Neuronal stem cell (in vitro differentiated cells): Measurements from ENCODE around the gene TTLL1.

Experiments
- DNase-seq: peaks from one replicate; pipeline ENCODE4 v3.0.0-alpha.2; 2013; ENCODE audit warnings: low spot score
- H2AFZ ChIP-seq: one replicate; pipeline ENCODE4 v1.6.1; 2013; ENCODE audit warnings: mild to moderate bottlenecking, low read length, inconsistent platforms
- H2AK5ac ChIP-seq: 2 replicates; pipeline ENCODE4 v1.6.1; 2013; ENCODE audit warnings: low read depth, mild to moderate bottlenecking, inconsistent platforms, low read length, moderate library complexity, mixed read lengths
- H2BK120ac ChIP-seq: 2 replicates; pipeline ENCODE4 v1.6.1; 2013; ENCODE audit warnings: low read depth, mild to moderate bottlenecking, inconsistent platforms, low read length, moderate library complexity, mixed read lengths
- H2BK12ac ChIP-seq: one replicate; pipeline ENCODE4 v1.6.1; 2013; ENCODE audit warnings: low read length, inconsistent platforms
- H2BK15ac ChIP-seq: 2 replicates; pipeline ENCODE4 v1.6.1; 2013; ENCODE audit warnings: mild to moderate bottlenecking, low read length, inconsistent platforms, mixed read lengths
- H2BK5ac ChIP-seq: one replicate; pipeline ENCODE4 v1.6.1; 2013; ENCODE audit warnings: inconsistent platforms, mild to moderate bottlenecking, low read length, moderate library complexity
- H3K14ac ChIP-seq: one replicate; pipeline ENCODE4 v1.6.1; 2013; ENCODE audit warnings: low read length, inconsistent platforms
- H3K18ac ChIP-seq: 2 replicates; pipeline ENCODE4 v1.6.1; 2013; ENCODE audit warnings: low read length, inconsistent platforms
- H3K23ac ChIP-seq: 2 replicates; pipeline ENCODE4 v1.6.1; 2013; ENCODE audit warnings: low read depth, mild to moderate bottlenecking, mixed read lengths, low read length, inconsistent platforms; ENCODE audit not compliant: poor library complexity
- H3K27ac ChIP-seq: replicated peaks from 3 replicates; pipeline ENCODE4 v1.5.1; 2013; ENCODE audit warnings: low read length, inconsistent platforms
- H3K27me3 ChIP-seq, 3 experiments: 2 replicates each; pipeline ENCODE4 v1.6.1; 2013; ENCODE audit warnings: low read length in 3 of 3, mild to moderate bottlenecking in 2 of 3, inconsistent platforms in 1 of 3, low read depth in 1 of 3, mixed read lengths in 1 of 3, moderate library complexity in 1 of 3; ENCODE audit not compliant: control insufficient read depth in 3 of 3, insufficient read depth in 3 of 3
- H3K36me3 ChIP-seq, 2 donors: replicated peaks in 1 of 2; 2 replicates each; pipeline ENCODE4 v1.6.1; 2013; ENCODE audit warnings: low read length in 2 of 2; ENCODE audit not compliant: control insufficient read depth in 2 of 2, insufficient read depth in 2 of 2
- H3K4ac ChIP-seq: 2 replicates; pipeline ENCODE4 v1.6.1; 2013; ENCODE audit warnings: inconsistent platforms, mild to moderate bottlenecking, low read length, moderate library complexity
- H3K4me1 ChIP-seq, 2 donors: 1 replicate in 1 of 2; 2 replicates in 1 of 2; pipeline ENCODE4 v1.6.1; 2013; ENCODE audit warnings: low read length in 2 of 2, low read depth in 1 of 2; ENCODE audit not compliant: control insufficient read depth in 2 of 2, insufficient read depth in 1 of 2
- H3K4me2 ChIP-seq: one replicate; pipeline ENCODE4 v1.6.1; 2013; ENCODE audit warnings: mild to moderate bottlenecking, low read length, inconsistent platforms; ENCODE audit not compliant: insufficient read depth, poor library complexity, severe bottlenecking
- H3K4me3 ChIP-seq, 2 donors: 2 replicates each; pipeline ENCODE4 v1.5.1; 2013; ENCODE audit warnings: low read length in 2 of 2, mild to moderate bottlenecking in 2 of 2, inconsistent platforms in 1 of 2, moderate library complexity in 1 of 2
- H3K79me1 ChIP-seq: one replicate; pipeline ENCODE4 v1.6.1; 2013; ENCODE audit warnings: low read depth, mild to moderate bottlenecking, inconsistent platforms, low read length, moderate library complexity
- H3K9ac ChIP-seq: one replicate; pipeline ENCODE4 v1.6.1; 2013; ENCODE audit warnings: mild to moderate bottlenecking, low read depth, low read length, inconsistent platforms; ENCODE audit not compliant: poor library complexity
- H3K9me3 ChIP-seq, 2 donors: replicated peaks in 1 of 2; 2 replicates each; pipeline versions ENCODE3 to v1.6.1; 2013; ENCODE audit warnings: low read length in 2 of 2, mild to moderate bottlenecking in 2 of 2, inconsistent platforms in 1 of 2, low read depth in 1 of 2, mixed read lengths in 1 of 2, moderate library complexity in 1 of 2; ENCODE audit not compliant: control insufficient read depth in 2 of 2, insufficient read depth in 1 of 2
- H4K8ac ChIP-seq: one replicate; pipeline ENCODE4 v1.6.1; 2013; ENCODE audit warnings: low read depth, mild to moderate bottlenecking, inconsistent platforms, low read length, moderate library complexity
- H4K91ac ChIP-seq: one replicate; pipeline ENCODE4 v1.6.1; 2013; ENCODE audit warnings: low read length, low read depth, mild to moderate bottlenecking, inconsistent platforms; ENCODE audit not compliant: poor library complexity
- WGBS, 2 donors: extraction: QIAGEN DNeasy Blood & Tissue Kit; methylation state at CpG; one replicate each; pipeline ENCODE4 v1.1.7; 2013; ENCODE audit warnings: missing lambda C conversion rate in 2 of 2, mixed read lengths in 1 of 2; ENCODE audit not compliant: insufficient read length in 2 of 2, insufficient replicate concordance in 1 of 2; ENCODE audit errors: extremely low coverage in 2 of 2; 5-methylcytosine and 5-hydroxymethylcytosine counted together

Gene TTLL1

DNA sequence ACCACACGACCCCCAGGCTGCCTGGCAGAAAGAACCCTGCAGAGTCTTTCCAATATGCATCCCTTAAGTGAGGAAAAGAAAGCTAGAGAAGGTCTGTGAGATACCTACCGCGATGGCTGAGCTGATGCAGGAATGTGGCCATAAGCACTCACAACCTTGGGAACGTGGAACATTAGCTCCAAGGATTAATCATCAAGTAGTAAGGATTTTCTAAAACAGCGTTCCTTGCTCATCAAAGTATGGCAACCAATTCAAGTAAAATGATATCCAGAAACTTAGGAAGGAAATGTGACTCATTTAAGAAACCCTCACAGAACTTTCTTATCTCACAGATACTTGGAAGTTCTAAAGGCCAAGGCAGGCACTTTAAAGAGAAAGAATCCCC, 87.0 kb downstream of the TTLL1 start:
- Histone ChIP-seq H3K9me3 (peaks cover 12 to 20% of the 10 kb centered on the region in 2 donors), H2BK5ac (no peak overlapping the region), H3K27me3 (no peaks in the 10 kb centered on the region), H3K4me2 (no peak overlapping the region), H3K23ac (no peak overlapping the region), H3K4ac (no peak overlapping the region), H2AK5ac (no peak overlapping the region), H3K4me3 (no peak overlapping the region), H4K91ac (no peak overlapping the region), H3K79me1 (peaks cover 2% of the 10 kb centered on the region), H2BK12ac (no peak overlapping the region), H3K9ac (no peak overlapping the region), H2BK15ac (no peak overlapping the region), H2BK120ac (no peak overlapping the region), H3K18ac (no peak overlapping the region), H3K36me3 (no peaks in the 10 kb centered on the region), H4K8ac (no peak overlapping the region), H3K14ac (no peak overlapping the region), H3K4me1 (peaks cover 9 to 16% of the 10 kb centered on the region in 2 donors), H3K27ac (no peak overlapping the region), H2AFZ (no peak overlapping the region)
- no peak for DNase-seq
- no CpG with 5 or more reads among the region's 5 CpGs for WGBS, 2 donors

DNA sequence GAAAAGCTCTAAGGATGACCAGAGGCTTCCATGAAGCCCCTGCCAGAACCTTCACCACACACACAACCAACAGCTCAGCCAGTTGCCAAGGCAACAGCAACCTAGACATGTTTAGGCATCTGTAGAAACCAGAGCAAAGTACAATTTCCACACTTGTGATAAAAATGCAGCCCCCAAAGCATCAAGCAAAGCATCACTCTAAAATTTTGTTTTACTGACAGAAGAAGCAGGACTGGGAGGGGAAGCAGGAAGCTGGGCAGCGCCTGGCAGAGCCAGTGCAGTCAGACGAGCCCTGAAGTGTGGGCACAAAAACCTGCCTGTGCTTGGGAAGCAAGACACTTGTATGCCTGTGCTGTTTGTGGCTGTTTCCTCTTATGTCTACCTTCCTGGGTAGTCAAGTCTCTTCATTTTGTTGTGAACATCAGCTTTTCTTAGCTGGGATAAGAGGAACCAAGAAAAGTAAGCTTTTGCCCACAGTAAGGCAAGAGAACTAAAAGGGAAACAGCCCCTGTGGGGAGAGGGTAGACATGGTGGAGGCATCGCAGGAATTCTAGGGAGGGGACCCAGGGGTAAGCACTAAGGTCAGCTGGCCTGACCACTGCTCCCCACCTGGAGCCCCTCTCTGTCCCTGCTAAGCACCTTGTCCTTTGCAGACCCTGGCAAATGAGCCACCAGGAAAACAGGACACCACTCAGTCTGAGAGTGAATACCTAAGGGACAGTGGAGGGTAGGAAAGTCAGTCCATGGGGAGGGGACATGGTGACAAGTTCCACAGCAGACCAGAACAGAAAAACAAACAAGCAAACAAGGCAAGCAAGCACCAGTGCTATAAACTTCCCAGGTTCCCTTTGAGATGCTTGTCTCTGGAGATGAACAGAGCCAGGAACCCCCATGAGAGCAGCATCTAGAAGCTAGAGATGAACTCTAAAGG, 87.7 kb downstream of the TTLL1 start:
- no peak overlapping the region for H2AFZ ChIP-seq
- no peak for DNase-seq

DNA sequence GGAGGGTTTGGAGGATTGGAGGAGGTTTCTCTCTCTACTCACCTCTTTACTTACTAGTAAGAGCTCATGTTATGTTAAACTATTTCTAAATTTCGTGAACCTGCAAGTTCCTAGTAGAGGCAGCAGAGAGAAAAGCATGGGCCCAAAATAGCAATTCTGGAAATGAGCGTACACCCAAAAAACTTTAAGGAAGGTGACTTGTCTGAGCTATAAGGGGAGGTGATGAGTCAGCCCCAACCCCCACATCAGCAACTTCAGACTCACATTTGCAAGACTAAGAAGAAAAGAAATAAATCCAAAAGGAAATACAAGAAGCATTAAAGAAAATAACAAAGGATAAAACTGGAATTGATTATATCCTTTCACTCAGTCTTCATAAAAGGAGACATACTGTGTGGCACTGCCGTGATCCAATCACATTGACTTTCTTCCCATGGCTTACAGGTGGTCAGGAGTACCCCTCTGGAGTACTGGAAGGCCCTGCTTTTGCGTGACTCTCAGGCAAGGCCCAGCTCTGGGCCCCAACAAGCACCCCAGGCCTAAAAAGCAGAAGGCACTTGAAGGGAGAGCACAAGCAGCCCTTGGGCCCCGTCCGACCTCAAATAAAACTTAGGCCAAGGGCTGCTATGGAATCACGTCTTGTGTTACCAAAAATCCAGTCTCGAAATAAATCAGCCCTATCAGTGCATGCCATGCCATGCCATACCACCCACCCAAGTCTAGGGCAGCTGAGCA, 88.6 kb downstream of the TTLL1 start:
- Histone ChIP-seq H3K4me3 (no peak overlapping the region), H3K27me3 (no peaks in the 10 kb centered on the region), H2BK5ac (no peak overlapping the region), H2BK12ac (no peak overlapping the region), H4K8ac (no peak overlapping the region), H3K4me1 (peaks cover 9 to 16% of the 10 kb centered on the region in 2 donors), H3K27ac (no peak overlapping the region), H3K36me3 (no peaks in the 10 kb centered on the region), H3K9me3 (peaks cover 12 to 20% of the 10 kb centered on the region in 2 donors), H4K91ac (no peak overlapping the region), H2BK120ac (no peak overlapping the region), H3K14ac (no peak overlapping the region), H3K4ac (no peak overlapping the region), H2BK15ac (no peak overlapping the region), H3K18ac (peak overlapping the region; percentile 30), H2AK5ac (no peak overlapping the region), H3K4me2 (no peak overlapping the region), H2AFZ (no peak overlapping the region), H3K9ac (no peak overlapping the region), H3K79me1 (peaks cover 4% of the 10 kb centered on the region), H3K23ac (no peak overlapping the region)
- WGBS, 2 donors, result no CpG with 5 or more reads among the region's 8 CpGs
- DNase-seq, result no peak

More for the DNA sequence above, 87.7 kb downstream of the TTLL1 start:
- Histone ChIP-seq H2AK5ac (no peak overlapping the region), H3K18ac (no peak overlapping the region), H3K9ac (no peak overlapping the region), H3K4ac (no peak overlapping the region), H3K23ac (no peak overlapping the region), H3K79me1 (peaks cover 4% of the 10 kb centered on the region), H3K9me3 (peaks cover 12 to 20% of the 10 kb centered on the region in 2 donors), H3K36me3 (no peaks in the 10 kb centered on the region), H3K4me1 (peaks cover 9 to 16% of the 10 kb centered on the region in 2 donors), H2BK12ac (no peak overlapping the region), H3K4me2 (no peak overlapping the region), H4K8ac (no peak overlapping the region), H2BK15ac (no peak overlapping the region), H3K27ac (no peak overlapping the region), H2BK5ac (no peak overlapping the region), H3K27me3 (no peaks in the 10 kb centered on the region), H4K91ac (no peak overlapping the region), H2BK120ac (no peak overlapping the region), H3K4me3 (no peak overlapping the region), H3K14ac (no peak overlapping the region)
- no CpG with 5 or more reads among the region's 3 CpGs for WGBS, 2 donors

DNA sequence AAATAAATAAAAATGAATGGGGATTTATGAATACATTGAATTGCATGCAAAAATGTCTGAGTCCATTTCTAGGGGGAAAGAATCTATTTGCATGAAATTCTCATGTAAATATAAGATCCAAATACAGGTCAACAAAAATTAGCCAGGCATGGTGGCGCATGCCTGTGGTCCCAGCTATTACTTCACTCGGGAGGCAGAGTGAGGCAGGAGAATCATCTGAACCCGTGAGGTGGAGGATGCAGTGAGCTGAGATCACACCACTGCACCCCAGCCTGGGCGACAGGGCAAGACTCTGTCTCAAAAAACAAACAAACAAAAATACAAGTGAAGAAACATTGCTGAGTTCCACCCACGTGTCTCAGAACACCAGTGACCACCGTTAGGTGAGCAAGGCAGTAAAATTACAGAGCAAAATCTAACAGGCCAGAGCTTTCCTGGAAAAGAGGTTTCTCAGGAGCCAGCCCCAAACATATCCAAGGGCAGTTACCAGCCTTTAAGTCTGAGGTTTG, 91.6 kb downstream of the TTLL1 start:
- H3K9me3 ChIP-seq, result peaks cover 8 to 23% of the 10 kb centered on the region in 2 donors
- H4K91ac ChIP-seq, result no peak overlapping the region
- no peak overlapping the region for H2AFZ ChIP-seq
- no peak overlapping the region for H3K14ac ChIP-seq
- H3K27me3 ChIP-seq, result no peaks in the 10 kb centered on the region
- H3K4me1 ChIP-seq, result peaks cover 13 to 14% of the 10 kb centered on the region in 2 donors
- no peak overlapping the region for H2BK5ac ChIP-seq
- H4K8ac ChIP-seq, result no peak overlapping the region
- H2BK12ac ChIP-seq, result no peak overlapping the region
- no peak overlapping the region for H3K4me3 ChIP-seq
- DNase-seq, result no peak
- no peak overlapping the region for H2BK15ac ChIP-seq
- H3K79me1 ChIP-seq, result peaks cover 4% of the 10 kb centered on the region
- H3K27ac ChIP-seq, result no peak overlapping the region
- no peak overlapping the region for H2AK5ac ChIP-seq
- H3K9ac ChIP-seq, result no peak overlapping the region
- H3K18ac ChIP-seq, result no peak overlapping the region
- no peak overlapping the region for H3K23ac ChIP-seq
- peaks cover 0 to 10% of the 10 kb centered on the region in 2 donors for H3K36me3 ChIP-seq
- WGBS, 2 donors, result no CpG with 5 or more reads among the region's 6 CpGs
- H3K4ac ChIP-seq, result no peak overlapping the region
- no peak overlapping the region for H3K4me2 ChIP-seq
- no peak overlapping the region for H2BK120ac ChIP-seq
